ENCODE measurements around the gene P4HA1.

DNA sequence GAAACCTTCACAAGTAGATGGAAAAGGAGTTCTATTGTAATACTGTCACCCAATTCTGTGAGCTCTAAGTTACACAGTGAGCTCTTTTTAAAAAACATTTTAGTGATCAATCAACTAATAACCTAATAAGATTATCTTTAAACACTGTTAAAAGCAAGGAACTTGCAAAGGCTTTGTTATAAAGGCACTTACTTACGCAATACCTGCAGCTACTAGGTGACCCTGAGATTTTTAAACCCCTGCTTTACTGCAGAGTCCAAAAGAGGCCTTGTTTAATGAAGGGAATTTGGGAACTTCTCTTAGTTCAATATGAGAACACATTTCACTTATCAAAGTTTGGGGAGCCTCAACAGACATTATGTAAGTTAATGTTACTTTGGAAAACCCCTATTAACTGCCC is 53.3 kb downstream of the P4HA1 start:
- TF ChIP-seq GATA3 (IDR thresholded peaks at IDR 0.05; ENCODE audit: low read depth, low read length) (no peak), GATA2 (IDR thresholded peaks at IDR 0.05; ENCODE audit: low read depth, low read length) (no peak)
